HuH-7 (cell line): ENCODE data around the gene FKBP1A.
A peak's percentile ranks its signal among the peaks of the same experiment; 100 is the strongest.
"Not testable (repeated sequence)": the region's sequence is repeated elsewhere in the genome, so short reads cannot be mapped to it uniquely, and the experiment has no call there.

Experiments used
- DNase-seq: peaks from one replicate; pipeline ENCODE4 v3.0.0; 2011; ENCODE audit warnings: low spot score

The FKBP1A gene

GRCh38 chr20:1364106-1364505, 28.7 kb downstream of the FKBP1A start:
- DNase-seq = no peak

- no peak for DNase-seq
Measured at GRCh38 chr20:1363522-1363921, 29.3 kb downstream of the FKBP1A start.

GRCh38 chr20:1362484-1362883, 30.4 kb downstream of the FKBP1A start:
- no peak for DNase-seq

GRCh38 chr20:1360094-1360846, 32.6 kb downstream of the FKBP1A start:
- DNase-seq = no peak

GRCh38 chr20:1357921-1358671, 34.8 kb downstream of the FKBP1A start:
- DNase-seq = no peak

GRCh38 chr20:1353956-1354355, 38.9 kb downstream of the FKBP1A start:
- DNase-seq = no peak

GRCh38 chr20:1346315-1346969, 46.4 kb downstream of the FKBP1A start:
- DNase-seq = no peak

GRCh38 chr20:1345756-1346093, 47.1 kb downstream of the FKBP1A start:
- DNase-seq = no peak

GRCh38 chr20:1345030-1345755, 47.7 kb downstream of the FKBP1A start:
- DNase-seq = no peak

GRCh38 chr20:1343446-1344124, 49.3 kb downstream of the FKBP1A start:
- DNase-seq = not testable (repeated sequence)

- no peak for DNase-seq
Measured at GRCh38 chr20:1341561-1342265, 51.1 kb downstream of the FKBP1A start.

- DNase-seq = no peak
Measured at GRCh38 chr20:1338801-1339200, 54.1 kb downstream of the FKBP1A start.

- no peak for DNase-seq
Measured at GRCh38 chr20:1338096-1338495, 54.8 kb downstream of the FKBP1A start.

- no peak for DNase-seq
Measured at GRCh38 chr20:1337441-1337840, 55.4 kb downstream of the FKBP1A start.

- DNase-seq = no peak
Measured at GRCh38 chr20:1336699-1337367, 56.0 kb downstream of the FKBP1A start.

GRCh38 chr20:1335961-1336698, 56.7 kb downstream of the FKBP1A start:
- no peak for DNase-seq

- no peak for DNase-seq
Measured at GRCh38 chr20:1334761-1335160, 58.1 kb downstream of the FKBP1A start.

GRCh38 chr20:1334370-1334731, 58.5 kb downstream of the FKBP1A start:
- no peak for DNase-seq

GRCh38 chr20:1333462-1334369, 59.1 kb downstream of the FKBP1A start:
- DNase-seq = peak; percentile 11
